Activated CD4-positive, alpha-beta T cell treated with anti-CD3 and anti-CD28 coated beads, Interleukin-10, Interleukin-2, amounts not matched to agents 100 ng/mL and 50 ng/mL, durations not matched to agents 16 hours and 8 hours (primary cell): ENCODE measurements around the gene DNER.

Experiments
- DNase-seq: peaks from one replicate; pipeline ENCODE4 v3.0.0-alpha.2; 2020

Gene DNER

GRCh38 chr2:229425598-229425997 lies 288.8 kb downstream of the DNER start:
- DNase-seq, result no peak

GRCh38 chr2:229422063-229422462 lies 292.3 kb downstream of the DNER start:
- no peak for DNase-seq

GRCh38 chr2:229419158-229419557 lies 295.2 kb downstream of the DNER start:
- no peak for DNase-seq

GRCh38 chr2:229417916-229418315 lies 296.4 kb downstream of the DNER start:
- DNase-seq, result no peak

DNA sequence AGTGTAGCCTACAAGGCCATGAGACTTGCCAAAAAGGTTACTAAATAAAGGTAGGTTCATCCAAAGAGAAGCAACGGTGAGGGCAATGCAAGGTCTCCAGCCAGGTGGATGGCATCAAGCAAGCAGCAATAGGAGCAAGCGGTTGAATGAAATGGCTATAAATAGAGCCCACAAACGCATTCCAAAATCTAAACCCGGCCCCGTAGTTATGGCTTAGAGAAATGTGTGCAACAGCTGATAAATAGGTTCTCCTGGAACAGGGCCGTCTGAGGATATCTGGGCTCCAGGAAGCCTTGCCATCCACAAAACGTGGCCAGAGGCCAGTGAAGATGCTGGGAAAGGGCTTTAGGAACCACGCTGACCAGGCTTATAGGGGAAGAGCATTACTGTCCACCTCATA lies 297.2 kb downstream of the DNER start:
- DNase-seq, result no peak

GRCh38 chr2:229416116-229416694 lies 298.1 kb downstream of the DNER start:
- no peak for DNase-seq

DNA sequence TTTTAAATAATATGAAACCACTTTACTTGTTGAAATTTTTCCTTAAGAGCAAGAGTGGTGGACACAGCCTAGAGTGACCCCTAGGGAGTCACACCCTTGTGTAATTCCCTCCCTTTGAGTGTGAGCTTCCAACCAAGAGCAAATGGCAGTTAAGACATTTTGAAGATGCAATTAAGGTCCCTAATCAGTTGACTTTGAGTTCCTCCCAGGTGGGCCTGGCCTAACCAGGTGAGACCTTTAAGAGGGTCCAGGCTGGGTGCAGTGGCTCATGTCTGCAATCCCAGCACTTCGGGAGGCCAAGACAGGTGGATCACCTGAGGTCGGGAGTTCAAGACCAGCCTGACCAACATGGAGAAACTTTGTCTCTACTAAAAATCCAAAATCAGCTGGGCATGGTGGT lies 299.7 kb downstream of the DNER start:
- DNase-seq, result no peak

DNA sequence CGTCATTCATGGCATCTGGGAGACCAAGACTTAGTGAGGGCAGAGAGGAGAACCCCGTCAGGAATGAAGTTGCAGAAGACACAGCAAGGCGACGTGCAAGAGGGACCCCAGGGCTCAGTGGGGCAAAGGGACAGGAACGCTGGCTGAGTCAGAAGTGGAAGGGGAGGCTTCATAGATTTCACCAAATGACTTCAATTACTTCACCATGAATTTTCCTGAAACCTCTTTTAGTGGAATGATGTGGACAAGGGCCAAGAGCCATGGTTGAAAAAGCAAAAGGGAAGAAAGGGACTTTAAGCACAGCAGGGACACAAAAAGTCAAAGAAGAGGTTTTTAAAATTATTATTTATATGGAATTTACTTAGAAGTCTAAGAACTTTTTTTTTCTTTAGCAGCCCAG lies 301.7 kb downstream of the DNER start:
- no peak for DNase-seq

DNA sequence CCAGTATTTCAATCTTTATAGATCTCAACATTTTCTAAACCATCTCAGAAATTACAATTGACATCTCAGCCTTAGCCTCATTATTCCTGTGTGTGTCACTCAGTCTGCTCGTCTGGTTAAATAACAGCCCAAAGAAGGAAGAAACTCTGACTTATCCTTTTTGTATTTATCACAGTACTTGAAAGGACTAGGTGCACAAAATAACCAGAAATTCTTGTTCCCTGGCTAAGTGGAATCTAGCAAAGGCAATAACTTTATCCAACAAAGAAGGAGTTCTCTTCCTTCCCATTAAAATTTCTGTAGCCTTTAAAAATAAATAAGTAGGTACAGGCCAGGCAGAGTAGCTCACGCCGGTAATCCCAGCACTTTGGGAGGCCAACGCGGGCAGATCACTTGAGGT lies 303.4 kb downstream of the DNER start:
- DNase-seq, result no peak

GRCh38 chr2:229410264-229410663 lies 304.1 kb downstream of the DNER start:
- DNase-seq, result no peak

DNA sequence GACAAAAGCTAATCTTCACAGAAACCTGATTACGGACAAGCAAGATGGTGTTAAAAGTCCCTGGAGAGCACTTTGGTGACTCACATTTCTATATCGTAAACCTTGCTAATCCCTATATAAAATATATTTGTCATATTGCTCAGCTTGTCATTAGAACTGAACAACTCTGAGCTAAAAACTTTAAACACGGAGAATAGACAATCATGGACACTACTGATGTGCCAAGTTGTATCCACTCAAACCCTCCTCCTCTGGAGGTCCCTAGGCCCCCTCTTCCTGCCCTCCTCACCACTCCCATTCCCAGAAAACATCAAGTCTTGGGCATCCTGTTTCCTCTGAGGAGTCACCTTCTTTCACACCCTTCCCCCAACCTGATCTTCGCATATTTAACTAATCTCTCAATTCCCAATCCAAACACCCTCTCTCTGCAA lies 304.6 kb downstream of the DNER start:
- no peak for DNase-seq

DNA sequence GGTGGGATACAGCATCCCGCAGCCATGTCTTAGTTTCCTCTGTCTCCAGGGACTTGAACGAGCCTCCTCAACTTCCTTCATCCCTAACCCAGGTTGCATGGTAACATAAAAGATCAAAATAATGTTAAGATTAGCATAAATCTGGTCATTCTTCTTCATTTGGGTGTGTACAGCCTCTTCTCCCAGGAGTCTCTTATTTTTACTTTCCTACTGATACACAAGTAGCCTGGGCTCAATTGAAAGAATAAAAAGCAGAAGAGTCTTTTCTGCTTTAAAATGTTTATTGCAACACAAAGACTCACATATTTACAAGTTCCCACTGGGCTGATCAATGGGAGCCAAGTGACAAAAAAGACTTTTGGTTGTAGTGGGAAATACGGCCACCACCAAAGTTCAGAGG lies 305.4 kb downstream of the DNER start:
- no peak for DNase-seq

- no peak for DNase-seq
These were observed 306.0 kb downstream of the DNER start for GRCh38 chr2:229408356-229408755.

GRCh38 chr2:229407170-229407569 lies 307.2 kb downstream of the DNER start:
- no peak for DNase-seq

DNA sequence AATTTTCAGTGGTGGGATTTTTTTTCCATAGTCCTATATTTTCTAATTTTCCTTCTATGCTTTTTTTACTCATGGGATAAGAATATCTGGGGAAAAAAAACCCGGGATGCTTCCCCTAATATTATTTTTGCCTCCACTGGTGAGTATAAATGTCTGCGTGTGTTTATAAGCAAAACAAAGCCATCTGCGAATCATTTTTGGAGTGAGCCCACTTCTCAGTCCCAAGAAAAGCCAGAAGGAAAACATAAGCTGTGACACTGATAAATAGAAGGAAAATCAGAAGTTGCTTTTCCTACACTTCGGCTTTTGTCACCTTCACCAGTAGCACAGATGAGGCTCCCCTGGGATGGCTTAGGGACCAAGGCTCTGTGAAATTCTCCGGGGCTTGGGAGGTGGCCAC lies 308.6 kb downstream of the DNER start:
- no peak for DNase-seq

GRCh38 chr2:229403296-229403695 lies 311.1 kb downstream of the DNER start:
- DNase-seq, result no peak

GRCh38 chr2:229401171-229401865 lies 313.0 kb downstream of the DNER start:
- DNase-seq, result no peak

- DNase-seq, result no peak
These were observed 320.4 kb downstream of the DNER start for GRCh38 chr2:229393926-229394325.

- no peak for DNase-seq
These were observed 322.2 kb downstream of the DNER start for GRCh38 chr2:229392196-229392595.

DNA sequence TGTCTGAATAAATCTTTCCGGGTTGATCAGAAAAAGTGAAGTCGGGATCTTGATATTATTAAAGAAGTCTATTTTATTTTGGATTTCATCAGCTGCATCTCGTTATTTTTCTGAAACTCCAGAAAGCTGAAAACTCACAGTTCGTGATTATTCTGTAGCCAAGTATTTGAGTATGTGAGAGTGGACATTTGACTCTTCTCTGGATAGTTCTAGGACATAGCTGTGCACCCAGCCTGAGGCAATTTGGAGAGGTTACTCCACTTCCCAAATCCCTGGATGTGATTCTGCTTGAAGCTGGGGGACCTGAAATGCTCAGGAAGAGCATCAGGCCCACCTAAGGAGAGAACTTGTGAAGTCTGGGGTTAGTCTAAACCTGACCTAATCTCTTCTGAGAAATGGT lies 325.6 kb downstream of the DNER start:
- no peak for DNase-seq

DNA sequence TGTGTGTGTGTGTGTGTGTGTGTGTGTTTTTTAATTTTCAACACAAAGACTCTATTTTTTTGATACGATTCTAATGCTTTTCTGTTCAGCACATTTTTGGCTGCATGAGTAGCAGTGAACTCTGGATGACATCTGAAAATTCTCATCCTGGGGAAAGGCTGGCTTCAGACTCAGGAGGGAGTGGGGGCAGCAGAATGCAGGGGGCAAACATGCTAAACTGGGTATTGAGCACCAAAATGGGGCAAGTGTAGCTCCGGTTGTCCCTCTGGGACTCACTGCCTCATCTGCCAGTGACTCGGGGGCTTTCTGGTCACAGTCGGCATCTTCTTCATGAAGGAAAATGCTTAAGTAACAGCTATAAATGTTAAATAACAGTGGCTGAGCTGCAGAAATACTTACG lies 326.5 kb downstream of the DNER start:
- no peak for DNase-seq

DNA sequence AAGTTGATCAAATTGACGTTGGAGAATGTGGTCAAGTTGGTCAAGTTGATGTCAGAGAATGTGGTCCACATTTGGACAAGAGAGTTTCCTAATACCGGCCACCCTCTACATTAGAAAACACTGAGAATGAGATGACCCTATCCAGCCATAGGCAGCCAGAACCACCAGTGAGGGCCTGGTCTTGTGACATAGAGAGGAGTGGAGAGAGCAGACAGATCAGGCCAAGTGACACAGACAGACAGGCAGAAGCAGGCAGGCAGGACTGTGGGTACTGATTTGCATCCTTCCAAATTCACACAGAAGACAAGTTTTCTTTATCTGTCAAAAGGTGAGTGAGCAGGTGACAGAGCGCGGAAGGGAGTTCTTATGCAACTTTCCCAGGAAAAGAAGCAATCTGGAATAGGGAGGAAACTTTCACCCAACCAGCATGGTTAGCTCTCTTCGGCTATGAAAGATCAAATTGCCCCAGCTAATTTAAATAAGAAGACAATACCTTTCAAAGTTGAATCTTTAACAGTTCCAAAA lies 334.2 kb downstream of the DNER start:
- no peak for DNase-seq

- DNase-seq, result no peak
These were observed 336.0 kb downstream of the DNER start for GRCh38 chr2:229378386-229378785.

GRCh38 chr2:229376866-229377265 lies 337.5 kb downstream of the DNER start:
- DNase-seq, result no peak

DNA sequence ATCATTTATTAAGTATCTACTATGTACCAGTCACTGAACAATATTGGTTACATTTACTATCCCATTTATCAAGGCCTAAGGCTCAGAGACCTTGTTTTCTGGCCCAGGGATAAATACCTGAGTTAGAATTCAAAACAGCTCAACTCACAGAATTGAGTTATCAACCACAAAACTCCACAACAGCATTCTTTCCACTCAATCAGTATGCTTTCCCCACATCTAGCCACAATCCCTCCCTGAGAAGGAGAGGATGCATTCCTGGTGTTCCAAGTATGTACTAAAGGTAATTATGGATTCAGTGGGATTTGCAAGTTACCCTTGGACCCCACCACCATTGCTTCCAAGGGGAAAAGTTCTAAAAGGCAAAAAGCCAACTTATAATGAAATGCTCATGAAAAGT lies 339.1 kb downstream of the DNER start:
- no peak for DNase-seq
